GM12878 (cell line): ENCODE data around the gene HBD. TPM values are rescaled to one million over a fixed set of nuclear protein-coding genes. Genes with fewer than 3 reads are reported as not detected.

Experiments
- ATAC-seq: fragments of 200-7000 bp; cut with Tn5 transposase; 3 replicates; pipeline ENCODE4 v1.9.1; 2020; ENCODE audit warnings: mild to moderate bottlenecking, moderate library complexity
- BruUV-seq: library from RNA; stranded (reverse); fragments of 400-500 nt; replicated peaks from 2 replicates; lab custom pipeline; 2021; lab: Mats Ljungman, UMichigan
- CTCF ChIA-PET: fragments of 300-600 bp; sonication (Branson Sonifier 250); formaldehyde crosslinking; extraction: SDS; loops from one replicate; lab custom pipeline; 2021; ENCODE audit warnings: inconsistent platforms; lab: Yijun Ruan, JAX
- POLR2A ChIA-PET: fragments of 350-600 bp; formaldehyde crosslinking; extraction: SDS; loops from one replicate; lab custom pipeline; 2021; ENCODE audit warnings: inconsistent platforms; lab: Charles Lee
- RAD21 ChIA-PET: fragments of 300-600 bp; sonication (Branson Sonifier 250); formaldehyde crosslinking; loops from one replicate; lab custom pipeline; 2023; ENCODE audit warnings: antibody characterized with exemption; ENCODE audit not compliant: unreplicated experiment; lab: Charles Lee
- SMC1A ChIA-PET: fragments of 300-600 bp; sonication (Branson Sonifier 250); formaldehyde crosslinking; loops from one replicate; lab custom pipeline; 2023; ENCODE audit not compliant: unreplicated experiment, uncharacterized antibody; lab: Charles Lee
- DNase-seq: peaks from one replicate; pipeline ENCODE4 v3.0.0-alpha.2; 2011; ENCODE audit warnings: low read depth, low spot score
- FAIRE-seq: peaks from 3 replicates; lab custom pipeline; 2011; peaks lifted over from hg19 to GRCh38; lab: Jason Lieb, UNC
- H2AFZ ChIP-seq: 2 replicates; pipeline ENCODE4 v1.6.0; 2011; ENCODE audit warnings: low read depth, low read length, control low read depth; ENCODE audit not compliant: control insufficient read depth
- H3K27ac ChIP-seq: 2 replicates; pipeline ENCODE4 v1.5.1; 2011; ENCODE audit warnings: control low read depth; ENCODE audit not compliant: control insufficient read depth, insufficient read depth
- H3K27me3 ChIP-seq, 2 experiments: replicated peaks in 1 of 2; 2 replicates each; pipeline versions ENCODE4 v1.6.0 to v1.6.1; 2011; ENCODE audit warnings: low read length in 1 of 2; ENCODE audit not compliant: control insufficient read depth in 2 of 2, insufficient read depth in 2 of 2
- H3K36me3 ChIP-seq, 2 experiments: 2 replicates each; pipeline ENCODE4 v1.5.1; 2011; ENCODE audit warnings: low read length in 1 of 2; ENCODE audit not compliant: control insufficient read depth in 2 of 2, insufficient read depth in 2 of 2
- H3K4me1 ChIP-seq: 2 replicates; pipeline ENCODE4 v1.6.1; 2011; ENCODE audit warnings: mild to moderate bottlenecking, low read length, moderate library complexity, mixed read lengths; ENCODE audit not compliant: control insufficient read depth, insufficient read depth
- H3K4me2 ChIP-seq: 2 replicates; pipeline ENCODE4 v1.6.0; 2011; ENCODE audit warnings: control low read depth; ENCODE audit not compliant: control insufficient read depth, insufficient read depth
- H3K4me3 ChIP-seq: fragments of 200-600 bp; sonication (generic); 2 replicates; pipeline ENCODE4 v1.5.1; 2016
- H3K79me2 ChIP-seq: 2 replicates; pipeline ENCODE4 v1.6.0; 2011; ENCODE audit warnings: low read length; ENCODE audit not compliant: control insufficient read depth, insufficient read depth
- H3K9ac ChIP-seq: 2 replicates; pipeline ENCODE4 v1.8.0; 2011; ENCODE audit warnings: low read length, control low read depth, mixed read lengths; ENCODE audit not compliant: control insufficient read depth, insufficient read depth
- H3K9me3 ChIP-seq: replicated peaks from 3 replicates; pipeline ENCODE4 v1.5.1; 2011; ENCODE audit warnings: mild to moderate bottlenecking, low read length; ENCODE audit not compliant: control insufficient read depth, insufficient read depth
- H4K20me1 ChIP-seq: 2 replicates; pipeline ENCODE4 v1.6.0; 2011; ENCODE audit not compliant: control insufficient read depth, insufficient read depth
- CBX3 ChIP-seq: fragments of 200-600 bp; sonication (generic); IDR thresholded peaks from 2 replicates; pipeline ENCODE4 v1.6.1; 2016; ENCODE audit warnings: low read depth, borderline replicate concordance
- CREM ChIP-seq: IDR thresholded peaks from 2 replicates; pipeline ENCODE4 v1.6.1; 2014; ENCODE audit warnings: antibody characterized with exemption, low read depth
- E4F1 ChIP-seq: fragments of 450-650 bp; IDR thresholded peaks from 2 replicates; pipeline ENCODE4 v1.6.1; 2018; ENCODE audit warnings: borderline replicate concordance, mild to moderate bottlenecking; ENCODE audit not compliant: partially characterized antibody
- EZH2 ChIP-seq: IDR thresholded peaks from 2 replicates; pipeline ENCODE4 v1.6.1; 2012; ENCODE audit warnings: low read depth, mild to moderate bottlenecking, control low read depth, inconsistent platforms, low read length, borderline replicate concordance; ENCODE audit not compliant: control insufficient read depth
- GABPA ChIP-seq: IDR thresholded peaks from 2 replicates; pipeline ENCODE4 v1.6.1; 2014; ENCODE audit warnings: antibody characterized with exemption, low read depth, mild to moderate bottlenecking, inconsistent platforms
- GATAD2B ChIP-seq: fragments of 450-650 bp; conservative IDR thresholded peaks from 2 replicates; pipeline ENCODE4 v1.6.1; 2017; ENCODE audit warnings: low read depth, mild to moderate bottlenecking, moderate library complexity
- HDGF ChIP-seq: fragments of 450-650 bp; IDR thresholded peaks from 2 replicates; pipeline ENCODE4 v1.6.1; 2016; ENCODE audit warnings: antibody characterized with exemption
- PAX5 ChIP-seq: IDR thresholded peaks from 2 replicates; pipeline ENCODE4 v1.6.1; 2011; ENCODE audit warnings: low read depth, low read length, borderline replicate concordance
- POLR2AphosphoS5 ChIP-seq: IDR thresholded peaks from 2 replicates; pipeline ENCODE4 v1.6.1; 2011; ENCODE audit warnings: mild to moderate bottlenecking, low read length, inconsistent platforms
- USF1 ChIP-seq: IDR thresholded peaks from 2 replicates; pipeline ENCODE4 v1.6.1; 2011; ENCODE audit warnings: borderline replicate concordance, low read depth, mild to moderate bottlenecking, moderate library complexity, mixed read lengths, low read length; ENCODE audit not compliant: insufficient read depth; ENCODE audit errors: extremely low read length
- ZNF24 ChIP-seq: fragments of 450-650 bp; IDR thresholded peaks from 2 replicates; pipeline ENCODE4 v1.6.1; 2017; ENCODE audit warnings: antibody characterized with exemption, mild to moderate bottlenecking
- WGBS: methylation state at CpG from one replicate; pipeline ENCODE4 v1.1.6; 2016; ENCODE audit warnings: low lambda C conversion rate; ENCODE audit not compliant: insufficient replicate concordance, insufficient coverage; ENCODE audit errors: missing lambda C conversion rate; 5-methylcytosine and 5-hydroxymethylcytosine counted together
- in situ Hi-C: fragments of 300-500 bp; cut with MboI; formaldehyde crosslinking; loops from 9 replicates; pipeline ENCODE4 v1.14.3; 2018; ENCODE audit warnings: mixed read lengths
- intact Hi-C: fragments of 100-400 bp; cut with micrococcal nuclease; formaldehyde crosslinking; loops from one replicate; pipeline ENCODE4 v1.14.2; 2022; ENCODE audit not compliant: unreplicated experiment
- polyA plus RNA-seq, 11 experiments: library from polyadenylated mRNA; depleted of rRNA in 4 of 11; unstranded in 6 of 11; stranded (reverse) in 5 of 11; fragments of >200 nt; fragmentation: Nextera tagmentation in 4 of 11; fragmentation: Illumina TruSeq in 1 of 11; extraction: Ambion mirVana in 4 of 11; extraction: Trizol in 1 of 11; gene quantifications; 1 replicate in 1 of 11; 2 replicates in 10 of 11; pipeline versions ENCODE4 v1.2.1 to v1.2.3, GENCODE V29; 2011 to 2016; ENCODE audit warnings: inconsistent platforms in 2 of 11, missing spikeins in 2 of 11, low read depth in 1 of 11
- total RNA-seq, 4 experiments: library from RNA; depleted of rRNA in 3 of 4; stranded (reverse); fragments of >200 nt in 3 of 4; fragmentation: Illumina TruSeq in 1 of 4; extraction: Trizol in 1 of 4; gene quantifications; 2 replicates each; pipeline versions ENCODE4 v1.2.1 to v1.2.3, GENCODE V29; 2013 to 2021

The HBD gene
- total and polyA plus RNA-seq, 10 of the 15 experiments (the other 5 are each of a cell fraction or from before 2014, with no cell fraction given), result 0.11 to 0.32 TPM; not detected in 8

GRCh38 chr11:5237420-5237819 lies 3.1 kb upstream of the HBD start:
- POLR2A ChIA-PET, result no interaction called here
- no TSS peak for BruUV-seq

GRCh38 chr11:5235364-5236095 lies 1.2 kb upstream of the HBD start:
- POLR2A ChIA-PET, result no interaction called here
- Histone ChIP-seq H4K20me1 (no peaks in the 10 kb centered on the region), H3K4me3 (no peak overlapping the region), H2AFZ (no peak overlapping the region), H3K4me1 (no peaks in the 10 kb centered on the region; the same call in 1 of the 2 replicates), H3K27me3 (no peaks in the 10 kb centered on the region), H3K4me2 (no peak overlapping the region), H3K9me3 (no peaks in the 10 kb centered on the region), H3K36me3 (no peaks in the 10 kb centered on the region), H3K79me2 (no peaks in the 10 kb centered on the region), H3K9ac (no peak overlapping the region), H3K27ac (no peak overlapping the region)
- CTCF ChIA-PET, result no interaction called here
- SMC1A ChIA-PET, result no interaction called here
- in situ Hi-C loops, result no loop called here
- RAD21 ChIA-PET, result no interaction called here
- DNase-seq (no peak), FAIRE-seq (no peak), ATAC-seq (no peak)
- intact Hi-C loops, result no loop called here
- 43% methylated on average over 5 of the region's 5 CpGs for WGBS
- no peak for TF ChIP-seq E4F1
- no peak for TF ChIP-seq POLR2AphosphoS5
- TF ChIP-seq ZNF24, result no peak
- TF ChIP-seq PAX5, result no peak
- no peak for TF ChIP-seq CREM
- no peak for TF ChIP-seq CBX3
- no peak for TF ChIP-seq GATAD2B
- TF ChIP-seq GABPA, result no peak
- TF ChIP-seq HDGF, result no peak
- BruUV-seq, result no TSS peak

More at GRCh38 chr11:5237420-5237819, 3.1 kb upstream of the HBD start:
- Histone ChIP-seq H3K79me2 (no peaks in the 10 kb centered on the region), H2AFZ (no peak overlapping the region), H3K4me1 (no peaks in the 10 kb centered on the region; the same call in 1 of the 2 replicates), H3K36me3 (no peaks in the 10 kb centered on the region), H4K20me1 (no peaks in the 10 kb centered on the region), H3K27ac (no peak overlapping the region), H3K4me3 (no peak overlapping the region), H3K9ac (no peak overlapping the region), H3K9me3 (no peaks in the 10 kb centered on the region), H3K27me3 (no peaks in the 10 kb centered on the region), H3K4me2 (no peak overlapping the region)
- intact Hi-C loops (no loop called here), in situ Hi-C loops (no loop called here)
- ChIA-PET SMC1A (interaction anchor here (0.7 kb wide), 1 partner anchor 10 kb away, joined by 3 read pairs; no protein-coding TSS in a partner anchor), RAD21 (no interaction called here), CTCF (no interaction called here)
- FAIRE-seq, result no peak
- ATAC-seq, result no peak
- WGBS, result 60% methylated on average over 2 of the region's 2 CpGs
- no peak for DNase-seq
- TF ChIP-seq USF1, result no peak
- TF ChIP-seq EZH2, result no peak
